Left lobe of liver (tissue), 2 donors: ENCODE data around the gene SIK3. TPM values are rescaled to one million over a fixed set of nuclear protein-coding genes. Genes with fewer than 3 reads are reported as not detected.

Experiments
- ATAC-seq: fragments of 200-7000 bp; cut with Tn5 transposase; one replicate; pipeline ENCODE4 v1.9.1; 2020; ENCODE audit warnings: mild to moderate bottlenecking, moderate library complexity
- DNase-seq: peaks from one replicate; pipeline ENCODE4 v3.0.0-alpha.2; 2020; ENCODE audit warnings: low spot score
- total RNA-seq: library from RNA; stranded (reverse); gene quantifications from one replicate; pipeline ENCODE4 v1.2.1, GENCODE V29; 2021
- donor health status: DM: no; HTN: no; CAD: no; lungs with moderate emphysema.
- donor health status: DM: no; HTN: yes; CAD: no.

SIK3 gene
- total RNA-seq, 1 donor from 2014 or later, result 27.1 TPM

DNA sequence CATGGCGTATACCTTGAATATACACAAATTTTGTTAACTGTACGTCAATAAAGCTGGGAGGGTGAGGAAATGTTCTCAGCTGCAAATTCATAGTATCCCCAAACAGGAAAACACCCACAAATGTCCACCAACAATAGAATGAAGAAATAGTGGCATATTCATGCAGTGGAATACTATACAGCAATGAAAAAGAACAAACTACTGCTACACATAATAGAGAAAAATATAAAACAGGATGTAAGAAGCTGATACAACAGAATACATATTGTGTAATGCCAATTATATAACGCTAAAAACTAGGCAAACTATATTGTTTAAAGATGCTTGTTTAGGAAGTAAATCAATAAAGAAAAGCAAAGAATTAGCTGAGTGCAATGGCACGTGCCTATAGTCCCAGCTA, 81.5 kb downstream of the SIK3 start:
- ATAC-seq, result no peak
- DNase-seq, result no peak

DNA sequence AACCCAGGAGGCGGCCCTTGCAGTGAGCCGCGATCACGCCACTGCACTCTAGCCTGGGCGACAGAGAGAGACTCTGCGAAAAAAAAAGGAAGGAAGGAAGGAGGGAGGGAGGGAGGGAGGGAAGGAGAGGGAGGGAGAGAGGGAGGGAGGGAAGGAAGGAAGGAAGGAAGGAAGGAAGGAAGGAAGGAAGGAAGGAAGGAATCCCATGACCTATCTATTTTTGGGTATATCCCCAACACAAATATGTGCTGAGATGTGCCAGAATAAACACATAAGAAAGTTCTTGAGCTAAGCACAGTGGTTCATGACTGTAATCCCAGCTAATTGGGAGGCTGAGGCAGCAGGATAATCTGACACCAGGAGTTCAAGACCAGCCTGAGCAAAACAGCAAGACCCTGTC, 82.0 kb downstream of the SIK3 start:
- DNase-seq (no peak), ATAC-seq (no peak)

DNA sequence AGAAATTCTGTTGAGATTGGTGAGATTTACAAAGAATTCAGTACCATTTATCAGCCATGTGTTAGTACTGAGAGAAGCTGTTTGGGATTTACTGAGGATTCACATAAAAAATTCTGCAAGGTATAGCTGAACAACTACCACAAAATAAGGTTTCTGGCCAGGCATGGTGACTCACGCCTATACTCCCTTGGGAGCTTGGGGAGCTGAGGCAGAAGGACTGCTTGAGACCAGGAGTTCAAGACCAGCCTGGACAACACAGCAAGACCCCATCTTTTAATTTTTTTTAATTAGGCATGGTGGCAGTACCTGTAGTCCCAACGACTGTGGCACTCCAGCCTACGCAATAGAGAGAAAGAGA, 86.7 kb downstream of the SIK3 start:
- no peak for DNase-seq
- ATAC-seq, result no peak

DNA sequence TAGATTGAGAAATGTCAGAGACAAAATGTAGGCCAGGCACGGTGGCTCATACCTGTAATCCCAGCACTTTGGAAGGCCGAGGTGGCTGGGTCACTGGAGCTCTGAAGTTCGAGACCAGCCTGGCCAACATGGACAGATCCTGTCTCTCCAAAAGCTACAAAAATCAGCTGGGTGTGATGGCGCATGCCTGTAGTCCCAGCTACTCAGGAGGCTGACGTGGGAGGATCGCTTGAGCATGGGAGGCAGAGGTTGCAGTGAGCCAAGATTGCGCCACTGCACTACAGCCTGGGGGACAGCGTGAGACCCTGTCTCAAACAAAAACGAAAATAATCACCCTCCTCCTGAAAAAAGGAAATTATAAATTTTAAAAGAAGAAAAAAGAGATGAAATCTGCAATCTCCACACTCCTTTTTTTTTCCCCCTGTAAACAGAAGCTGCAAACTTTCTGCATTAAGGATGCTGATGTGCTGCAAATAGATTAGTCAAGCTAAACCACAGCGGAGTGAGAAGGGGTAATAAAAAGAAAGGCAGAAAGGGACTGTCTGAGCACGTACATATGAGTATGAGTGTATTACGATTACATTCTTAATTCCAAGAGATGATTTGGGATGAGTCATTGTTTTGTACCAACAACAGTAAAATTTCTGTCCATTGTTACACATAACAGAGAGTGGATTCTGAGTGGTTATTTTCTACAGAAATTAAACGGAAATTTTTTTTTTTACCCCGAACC, 87.3 kb downstream of the SIK3 start:
- no peak for ATAC-seq
- no peak for DNase-seq

DNA sequence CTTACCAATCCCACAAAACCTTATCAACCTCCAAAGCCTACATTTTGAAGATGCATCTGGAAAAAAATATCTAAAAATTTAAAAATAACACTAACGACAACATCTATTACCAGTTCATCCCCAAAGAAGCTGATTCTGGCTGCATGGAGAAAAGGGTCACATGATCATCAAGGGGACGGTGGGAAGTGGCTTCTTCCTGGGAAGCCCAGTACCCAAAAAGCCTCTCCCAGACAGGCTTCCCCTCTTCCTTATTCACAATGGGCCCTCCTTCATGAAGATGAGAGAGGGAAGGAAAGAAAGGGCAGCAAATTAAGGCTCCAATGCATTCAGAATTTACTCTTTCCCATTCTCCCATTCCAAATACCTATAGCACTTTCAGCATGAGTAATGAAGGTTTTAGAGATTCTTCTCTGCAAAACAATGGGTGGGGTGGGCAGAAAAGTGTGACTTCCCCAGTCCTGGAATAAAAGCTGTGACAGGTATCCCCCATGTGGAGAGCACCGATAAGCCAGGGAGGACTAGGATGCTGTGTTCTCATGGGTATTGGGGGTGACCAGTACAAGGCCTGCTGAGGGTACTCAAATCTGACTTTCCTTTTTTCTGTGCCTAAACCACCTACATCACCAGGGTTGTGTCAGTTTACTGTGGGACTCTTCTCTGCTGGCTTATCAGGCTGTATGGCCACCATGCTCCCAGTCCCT, 88.2 kb downstream of the SIK3 start:
- DNase-seq (no peak), ATAC-seq (no peak)

DNA sequence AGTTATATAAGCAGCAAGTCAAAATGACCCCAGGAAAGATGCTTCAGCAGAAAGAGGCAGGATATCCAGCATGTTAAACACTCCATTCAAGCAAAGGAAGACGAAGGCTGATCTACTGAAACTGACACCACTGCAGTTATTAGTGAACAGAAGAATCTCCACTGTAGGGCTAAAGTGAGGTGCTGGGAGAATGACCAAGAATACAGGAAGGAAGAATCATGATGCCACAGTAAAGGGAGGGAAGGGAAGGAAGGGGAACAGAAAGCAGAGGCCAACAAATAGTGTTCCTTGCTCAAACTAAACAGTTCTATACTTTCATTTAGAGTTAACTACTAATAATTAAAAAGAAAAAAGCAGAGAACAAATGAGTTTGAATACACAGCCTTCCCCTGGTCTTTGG, 92.5 kb downstream of the SIK3 start:
- ATAC-seq, result peak; percentile 28

DNA sequence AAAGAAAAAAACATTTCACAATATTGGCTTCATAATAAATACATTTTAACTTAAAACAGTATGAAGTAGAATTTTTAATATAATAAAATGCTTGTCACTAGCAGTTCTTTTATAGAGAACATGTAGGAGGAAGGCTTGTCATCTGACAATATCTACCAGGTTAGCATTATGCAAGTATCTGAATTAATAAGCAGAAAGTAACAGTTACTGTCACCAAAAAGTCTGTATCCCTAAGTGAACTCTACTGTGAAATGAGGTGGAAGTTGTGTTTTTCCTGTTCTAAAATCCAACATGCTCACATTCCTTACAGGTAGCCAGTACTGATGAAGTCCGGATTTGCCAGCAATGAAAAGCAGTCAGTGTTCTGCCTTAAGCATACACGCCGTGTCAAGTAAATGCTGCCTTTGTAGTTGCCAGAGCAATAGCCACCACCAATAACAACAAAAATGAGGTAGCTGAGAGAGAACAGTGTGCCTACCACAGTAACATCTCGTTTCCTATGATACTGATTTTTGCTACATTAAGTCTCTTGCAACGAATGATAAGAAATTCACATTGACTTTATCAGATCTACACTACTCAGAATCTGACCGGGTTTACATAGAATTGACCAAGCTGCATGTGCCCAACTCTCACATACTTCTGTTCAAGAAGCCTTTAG, 95.5 kb downstream of the SIK3 start:
- ATAC-seq (peak; percentile 19), DNase-seq (no peak)

More for the DNA sequence above, 92.5 kb downstream of the SIK3 start:
- no peak for DNase-seq

DNA sequence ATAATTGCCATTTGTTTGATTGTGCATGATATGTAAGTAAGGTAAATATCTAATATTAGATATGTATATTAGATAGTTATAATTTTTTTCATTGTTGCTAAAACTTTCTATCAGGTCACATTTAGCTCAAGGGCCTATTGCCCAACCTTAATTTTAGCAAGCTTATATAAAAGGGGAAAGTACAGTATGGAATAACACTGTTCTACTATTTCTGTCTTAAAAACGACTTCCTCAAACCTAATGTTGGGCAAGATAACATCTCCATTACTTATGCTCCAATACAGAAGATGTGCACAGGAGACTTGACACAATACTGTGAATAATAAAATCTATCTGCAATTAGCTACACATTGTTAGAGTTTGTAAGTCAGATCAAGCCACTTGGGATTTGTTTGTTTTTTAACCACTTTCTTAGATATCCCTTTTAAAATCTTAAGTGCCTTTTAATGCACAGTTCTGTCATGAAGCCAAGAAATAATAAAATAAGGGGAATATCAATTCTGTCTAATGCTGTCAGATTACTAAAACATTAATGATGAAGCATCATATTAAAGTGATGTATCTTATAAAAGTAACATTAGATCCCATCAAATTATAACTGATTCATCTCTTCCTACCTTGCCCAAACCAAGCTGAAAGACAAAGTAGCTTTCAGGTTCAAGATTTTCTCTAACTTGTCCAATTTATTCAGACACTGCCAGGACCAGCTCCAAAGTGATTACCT, 98.1 kb downstream of the SIK3 start:
- no peak for DNase-seq
- no peak for ATAC-seq

DNA sequence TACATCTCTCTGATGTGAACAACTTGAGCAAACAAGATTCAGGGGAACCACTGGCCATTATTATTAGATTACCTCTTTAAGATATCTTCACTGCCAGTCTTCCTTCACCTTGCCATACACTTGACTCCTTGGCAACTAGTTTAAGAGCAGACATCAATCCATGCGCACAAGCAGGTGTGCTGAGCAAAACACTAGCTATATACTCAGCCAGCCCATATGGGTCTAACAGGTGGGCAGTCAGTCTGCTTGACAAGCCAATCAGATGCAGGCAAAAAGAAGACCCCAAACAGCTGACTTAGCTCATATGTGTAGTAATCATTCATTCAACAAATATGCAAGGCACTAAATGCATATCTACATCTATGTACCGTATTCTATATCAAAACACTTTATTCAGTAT, 101.2 kb downstream of the SIK3 start:
- ATAC-seq (no peak), DNase-seq (no peak)

DNA sequence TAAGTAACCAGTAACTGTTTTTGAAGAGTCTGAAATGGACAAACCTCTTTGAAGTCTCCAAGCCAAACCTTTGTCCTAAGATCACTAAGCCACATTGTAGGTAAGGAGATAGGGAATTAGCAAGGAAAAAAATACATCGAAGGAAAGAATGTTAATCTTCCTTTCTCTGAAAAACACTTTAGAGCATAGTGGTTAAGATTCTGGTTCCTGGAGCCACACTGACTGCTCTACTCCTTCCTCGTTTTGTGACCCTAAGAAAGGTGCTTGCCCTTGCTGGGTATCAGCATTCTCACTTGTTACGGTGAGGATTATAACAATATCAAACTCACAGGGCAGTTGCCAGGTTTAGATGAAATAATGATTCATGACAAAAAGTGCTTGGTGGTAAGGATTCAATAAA, 104.0 kb downstream of the SIK3 start:
- ATAC-seq (no peak), DNase-seq (no peak)

DNA sequence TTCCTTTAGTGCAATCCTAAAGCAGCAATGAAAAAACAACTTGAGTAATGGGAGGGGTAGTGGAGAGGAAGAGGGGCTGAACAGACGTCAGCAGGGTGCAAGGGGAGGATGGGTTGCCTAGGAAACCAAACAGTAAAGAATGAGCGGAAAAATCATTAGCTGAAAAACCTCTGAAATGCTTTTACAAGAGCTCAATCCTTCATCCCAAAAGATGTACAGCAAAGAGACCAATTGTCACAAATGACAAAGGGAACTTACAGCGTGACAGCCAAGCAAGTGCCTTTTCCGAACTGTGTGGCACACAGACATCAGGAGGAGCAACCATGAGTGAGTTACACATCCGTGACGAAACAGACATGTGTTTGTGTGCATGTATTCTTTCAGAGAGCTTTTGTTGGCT, 104.6 kb downstream of the SIK3 start:
- ATAC-seq (no peak), DNase-seq (no peak)

DNA sequence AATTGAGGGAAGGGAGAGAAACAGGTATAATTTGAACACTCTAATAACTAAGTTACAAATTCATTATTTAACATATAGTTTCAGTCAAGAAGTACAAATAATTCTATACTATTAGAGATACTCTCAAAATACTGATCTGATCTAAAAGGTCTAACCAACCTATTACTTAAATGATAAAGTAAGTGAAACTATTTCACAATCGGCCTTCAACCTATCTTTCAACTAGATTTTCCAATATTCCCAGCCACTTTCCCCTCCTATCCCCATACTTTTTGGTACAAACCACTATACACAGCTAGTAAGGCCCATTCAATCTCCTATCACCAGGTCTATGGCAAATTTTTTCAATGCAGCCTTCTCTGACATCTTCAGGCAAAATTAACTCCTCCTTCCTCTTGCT, 106.7 kb downstream of the SIK3 start:
- no peak for ATAC-seq
- DNase-seq, result no peak

DNA sequence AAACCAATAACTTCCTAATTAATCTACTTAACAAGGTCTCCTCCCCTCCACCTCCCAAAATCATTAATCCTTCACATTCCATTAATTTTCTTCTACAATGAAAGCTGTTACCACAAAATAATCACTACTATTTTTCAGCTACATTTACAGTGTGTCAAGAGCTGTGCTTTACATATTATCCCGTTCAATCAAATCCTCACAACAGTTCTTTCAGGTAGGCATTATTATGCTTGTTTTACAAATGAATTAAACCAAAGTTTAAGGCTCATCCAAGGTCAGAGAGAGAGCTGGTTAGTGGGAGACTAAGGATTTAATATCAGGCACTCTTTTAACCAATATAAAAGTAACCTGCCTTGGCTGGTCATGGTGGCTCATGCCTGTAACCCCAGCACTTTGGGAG, 107.4 kb downstream of the SIK3 start:
- no peak for DNase-seq
- no peak for ATAC-seq

DNA sequence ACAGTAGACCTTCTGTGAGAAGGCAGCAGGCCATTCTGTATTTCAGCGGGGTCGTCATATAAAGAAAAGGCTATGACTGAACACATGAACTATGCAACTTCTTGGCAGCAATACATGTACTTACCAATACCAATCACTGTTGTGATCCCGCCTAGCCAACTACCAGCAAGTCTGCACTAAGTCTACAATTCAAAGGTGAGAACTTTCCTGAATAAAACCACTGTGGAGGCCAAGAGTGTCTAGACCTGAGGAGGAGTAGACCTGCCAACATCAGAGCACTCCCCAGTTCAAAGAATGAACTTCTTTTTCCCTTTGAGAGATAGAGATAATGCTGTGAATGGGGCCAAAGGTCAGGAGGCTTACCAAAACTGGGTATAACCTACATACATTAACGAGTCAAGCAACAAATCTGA, 108.2 kb downstream of the SIK3 start:
- ATAC-seq, result peak; percentile 89
- peak; percentile 54 for DNase-seq

DNA sequence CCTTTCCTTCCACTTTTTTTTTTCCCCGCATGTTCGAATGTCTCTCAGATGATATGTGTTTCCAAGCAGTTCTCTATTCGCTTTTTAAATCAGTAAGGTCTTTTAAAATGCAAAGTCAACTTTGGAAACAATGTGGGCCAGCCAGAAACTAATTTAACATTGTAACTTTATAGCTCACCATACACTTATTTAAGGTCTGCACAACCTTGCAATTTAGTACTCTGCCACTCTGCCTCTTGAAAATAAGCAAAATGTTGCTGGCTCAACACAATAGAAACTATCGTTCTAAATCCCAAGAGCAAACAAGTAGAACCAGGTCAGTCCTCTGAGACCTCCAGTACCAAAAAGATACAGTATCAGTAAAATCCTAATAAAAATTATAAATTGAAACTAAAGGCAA, 109.0 kb downstream of the SIK3 start:
- DNase-seq (no peak), ATAC-seq (no peak)

DNA sequence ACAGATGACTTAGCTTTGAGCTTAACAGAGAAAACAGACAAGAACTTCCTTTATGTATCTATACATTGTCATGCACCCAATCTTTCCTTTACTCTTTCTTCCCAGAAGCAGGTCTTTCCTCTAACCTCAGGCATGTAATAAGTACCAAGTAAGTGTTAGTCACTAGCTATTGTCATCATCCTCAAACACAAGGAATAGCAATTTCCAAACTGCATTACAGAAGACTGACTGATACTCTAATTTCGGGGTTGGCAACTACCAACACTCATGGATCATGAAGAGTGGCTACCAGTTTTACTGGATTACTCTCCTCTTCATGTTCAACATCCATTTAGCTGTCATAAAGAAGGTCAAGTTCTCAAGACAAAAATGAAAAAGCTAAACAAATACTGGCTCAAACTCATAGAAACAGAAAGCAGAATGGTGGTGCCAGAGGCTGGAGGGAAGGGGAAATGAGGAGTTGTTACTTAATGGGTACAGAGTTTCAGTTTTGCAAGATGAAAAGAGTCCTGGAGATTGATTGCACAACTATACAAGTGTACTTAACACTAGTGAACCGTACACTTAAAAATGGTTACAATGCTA, 111.6 kb downstream of the SIK3 start:
- ATAC-seq, result peak; percentile 62
- no peak for DNase-seq

DNA sequence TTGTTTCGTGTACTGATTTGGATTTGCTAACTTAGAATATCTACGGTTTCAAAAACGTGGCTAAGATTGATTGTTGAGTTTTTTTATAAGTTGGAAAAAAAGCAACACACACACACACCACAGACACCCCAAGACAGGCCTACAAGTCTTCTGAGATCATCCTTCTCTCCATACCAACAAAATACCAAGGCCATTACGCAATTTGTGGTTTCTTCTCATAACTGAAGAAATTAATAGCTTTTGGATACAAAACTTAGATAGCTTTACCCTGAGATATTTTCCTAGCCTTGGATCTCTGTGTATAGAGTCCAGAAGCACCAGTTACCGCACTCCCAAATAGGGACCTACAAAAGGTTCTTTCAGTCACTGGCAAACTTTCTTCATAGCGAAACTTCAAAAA, 113.6 kb downstream of the SIK3 start:
- ATAC-seq (no peak), DNase-seq (no peak)

DNA sequence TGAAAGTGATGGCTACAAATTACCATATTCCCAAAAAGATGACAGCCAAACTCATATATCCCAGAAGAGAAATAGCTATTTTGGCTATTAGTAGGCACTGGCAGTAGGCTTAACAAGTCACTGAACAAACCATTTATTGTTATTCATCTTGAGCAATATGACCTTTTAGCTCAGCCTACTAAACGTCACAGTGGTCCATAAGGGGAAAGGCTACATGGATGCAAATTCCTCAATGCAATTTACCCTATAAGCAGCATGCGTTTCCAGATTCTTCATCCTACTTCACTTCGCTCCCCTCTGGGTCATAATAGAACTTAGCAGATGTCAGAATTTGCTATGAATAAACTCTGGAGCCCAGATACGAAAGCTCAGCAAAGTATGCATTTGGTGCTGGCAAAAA, 114.0 kb downstream of the SIK3 start:
- DNase-seq, result no peak
- peak; percentile 27 for ATAC-seq

DNA sequence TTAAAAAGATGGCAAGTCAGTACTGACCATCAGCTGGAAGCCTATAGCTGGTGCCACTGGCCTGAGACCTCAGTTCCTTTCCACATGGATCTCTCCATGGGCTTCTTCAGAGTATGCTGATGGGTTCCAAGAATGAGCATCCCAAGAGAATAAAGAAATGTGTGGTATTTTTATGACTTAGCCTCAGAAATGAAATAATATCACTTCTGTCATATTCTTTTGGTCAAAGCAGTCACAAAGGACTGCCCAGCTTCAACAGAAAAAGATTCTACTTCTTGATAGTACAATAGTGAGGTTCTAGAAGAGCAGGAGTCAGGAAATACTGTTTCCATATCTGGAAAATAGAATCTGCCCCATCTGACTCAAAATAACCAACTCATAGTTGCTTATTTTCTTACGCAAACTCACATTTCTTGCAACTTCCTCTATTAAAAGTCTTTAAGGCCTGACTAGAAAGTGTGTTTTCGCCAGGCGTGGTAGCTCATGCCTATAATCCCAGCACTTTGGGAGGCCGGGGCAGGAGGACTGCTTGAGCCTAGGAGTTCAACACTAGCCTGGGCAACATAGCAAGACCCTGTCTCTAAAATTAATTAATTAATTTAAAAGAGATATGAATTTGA, 116.9 kb downstream of the SIK3 start:
- ATAC-seq (no peak), DNase-seq (no peak)

DNA sequence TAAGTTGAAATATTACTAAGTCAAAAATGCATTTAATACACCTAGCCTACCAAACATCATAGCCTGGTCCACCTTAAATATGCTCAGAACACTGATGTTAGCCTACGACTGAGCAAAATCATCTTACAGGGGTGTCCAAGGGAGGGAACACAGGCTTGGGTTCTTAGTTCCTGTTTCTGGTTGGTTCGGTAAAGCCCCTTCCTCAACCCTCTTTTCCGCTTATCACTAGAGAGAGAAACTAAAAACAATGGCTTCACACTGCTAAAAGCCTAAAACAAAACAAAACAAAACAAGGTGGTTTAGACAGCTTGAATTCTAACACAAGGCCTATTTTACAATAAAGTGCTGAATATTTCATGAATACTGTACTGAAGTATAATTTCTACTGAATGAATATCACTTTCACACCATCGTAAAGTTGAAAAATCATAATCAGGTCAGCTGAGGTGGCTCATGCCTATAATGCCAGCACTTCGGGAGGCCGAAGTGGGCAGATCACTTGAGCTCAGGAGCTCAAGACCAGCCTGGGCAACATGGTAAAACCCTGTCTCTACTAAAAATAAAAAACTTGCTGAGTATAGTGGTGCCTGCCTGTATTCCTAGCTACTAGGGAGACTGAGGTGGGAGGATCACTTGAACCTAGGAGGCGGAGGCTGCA, 118.0 kb downstream of the SIK3 start:
- no peak for DNase-seq
- no peak for ATAC-seq
